Activated naive CD4-positive, alpha-beta T cell (primary cell): ENCODE measurements around the gene PPT1.
A peak's percentile ranks its signal among the peaks of the same experiment; 100 is the strongest.

Source experiments
- DNase-seq, 4 experiments: peaks; one replicate each; lab custom pipeline; 2025; lab: John Stamatoyannopoulos, UW

PPT1 gene

DNA sequence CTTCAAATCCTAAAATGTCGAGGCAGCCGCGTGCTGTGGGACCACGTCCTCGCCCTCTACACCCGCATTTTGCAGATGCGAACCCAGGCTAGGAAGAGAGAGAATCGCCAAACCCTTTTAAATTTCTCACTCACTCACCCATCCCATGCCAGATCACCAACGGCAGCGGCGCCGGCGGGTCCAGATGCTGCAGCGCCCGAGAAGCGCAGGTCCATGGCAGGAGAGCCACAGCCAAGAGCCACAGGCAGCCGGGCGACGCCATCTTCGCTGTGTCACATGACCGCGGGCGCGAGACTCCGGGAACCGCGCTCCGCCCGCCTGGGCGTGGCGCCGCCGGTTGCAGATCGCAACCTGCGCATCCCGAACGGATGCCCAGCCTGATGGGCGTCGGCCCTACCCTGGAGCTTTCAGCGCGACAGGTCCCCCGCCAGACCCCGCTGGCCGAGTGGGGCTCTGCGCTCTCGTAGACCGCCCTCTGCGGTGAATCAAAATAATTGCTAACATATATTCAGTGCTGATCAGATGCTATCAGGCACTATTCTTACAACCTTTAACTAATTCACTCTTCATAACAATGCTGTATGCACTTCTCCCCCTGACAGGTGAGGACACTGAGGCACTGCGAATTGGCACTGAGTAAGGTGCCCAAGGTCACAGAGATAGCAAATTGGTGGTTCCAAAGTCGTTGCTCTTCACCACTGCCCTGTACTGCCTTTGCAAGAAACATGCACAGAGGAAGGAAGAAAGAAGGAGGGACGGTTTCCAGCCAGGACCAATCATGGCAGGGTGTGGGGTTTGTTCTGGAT lies at the start of gene PPT1:
PPT1 (minus strand) TSS at position 276 of the 806 bp plus-strand sequence; CDS start at position 262, 14 bp downstream.
- peak; percentile 33 to 72 (median 52) for DNase-seq

DNA sequence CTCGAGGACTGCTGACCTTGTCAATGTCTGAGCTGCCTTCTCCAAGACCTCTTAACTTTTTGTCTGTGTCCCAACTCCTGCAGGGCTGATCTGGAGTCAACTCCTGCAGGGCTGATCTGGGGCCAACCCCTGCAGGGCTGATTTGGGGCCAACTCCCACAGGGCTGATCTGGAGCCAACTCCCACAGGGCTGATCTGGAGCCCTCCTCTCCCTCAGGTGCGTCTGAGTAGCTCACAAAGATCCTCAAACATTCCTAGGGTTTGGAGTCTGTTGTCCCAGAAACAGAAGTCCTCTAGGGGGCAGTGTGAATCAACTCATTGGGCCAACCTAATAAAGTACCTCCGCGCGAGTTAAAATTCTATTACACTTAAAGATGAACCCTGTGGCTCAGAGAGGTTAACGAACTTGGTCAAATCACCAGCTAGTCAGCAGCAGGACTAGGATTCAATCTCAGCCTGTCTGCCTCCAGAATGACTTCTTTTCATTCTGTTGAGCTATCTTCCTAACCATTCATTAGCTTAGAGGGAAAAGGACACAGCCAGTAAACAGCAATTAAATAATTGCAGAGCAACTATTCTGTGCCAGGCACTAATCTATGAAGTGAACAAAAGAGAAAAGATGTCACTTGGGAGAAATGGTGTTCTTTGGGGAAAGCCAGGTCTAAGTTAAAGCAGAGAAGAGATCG lies 47.0 kb upstream of the PPT1 start:
- DNase-seq, result peak in 3 of 4 experiments; percentile 5 to 11 (median 7)

DNA sequence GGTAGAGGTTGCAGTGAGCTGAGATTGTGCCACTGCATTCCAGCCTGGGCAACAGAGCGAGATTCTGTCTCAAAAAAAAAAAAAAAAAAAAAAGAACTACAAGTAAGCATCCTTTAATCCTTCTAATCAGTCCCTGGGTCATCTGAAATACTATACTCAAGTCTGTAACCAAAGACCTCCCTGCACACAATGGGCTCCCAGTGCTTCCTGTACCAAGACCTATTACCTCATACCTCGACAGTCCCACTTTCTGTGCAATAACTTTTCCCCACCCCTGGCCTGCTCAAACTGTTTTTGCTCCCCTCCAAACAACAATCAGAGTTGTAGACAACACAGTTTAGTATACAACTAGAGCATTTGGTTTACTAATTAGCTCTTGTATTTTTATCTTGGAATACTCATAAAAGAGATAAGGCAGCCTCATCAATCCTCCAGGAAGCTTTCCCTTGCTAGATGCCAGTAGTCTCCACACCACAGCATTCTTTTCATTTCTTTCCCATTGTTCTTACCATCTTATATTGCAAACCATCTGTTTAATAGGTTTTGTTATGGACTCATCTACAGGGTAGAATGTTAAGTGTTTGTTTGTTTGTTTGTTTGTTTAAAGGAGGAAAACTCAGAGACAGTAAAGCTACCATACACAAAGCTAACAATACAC lies 45.0 kb upstream of the PPT1 start:
- no peak for DNase-seq

DNA sequence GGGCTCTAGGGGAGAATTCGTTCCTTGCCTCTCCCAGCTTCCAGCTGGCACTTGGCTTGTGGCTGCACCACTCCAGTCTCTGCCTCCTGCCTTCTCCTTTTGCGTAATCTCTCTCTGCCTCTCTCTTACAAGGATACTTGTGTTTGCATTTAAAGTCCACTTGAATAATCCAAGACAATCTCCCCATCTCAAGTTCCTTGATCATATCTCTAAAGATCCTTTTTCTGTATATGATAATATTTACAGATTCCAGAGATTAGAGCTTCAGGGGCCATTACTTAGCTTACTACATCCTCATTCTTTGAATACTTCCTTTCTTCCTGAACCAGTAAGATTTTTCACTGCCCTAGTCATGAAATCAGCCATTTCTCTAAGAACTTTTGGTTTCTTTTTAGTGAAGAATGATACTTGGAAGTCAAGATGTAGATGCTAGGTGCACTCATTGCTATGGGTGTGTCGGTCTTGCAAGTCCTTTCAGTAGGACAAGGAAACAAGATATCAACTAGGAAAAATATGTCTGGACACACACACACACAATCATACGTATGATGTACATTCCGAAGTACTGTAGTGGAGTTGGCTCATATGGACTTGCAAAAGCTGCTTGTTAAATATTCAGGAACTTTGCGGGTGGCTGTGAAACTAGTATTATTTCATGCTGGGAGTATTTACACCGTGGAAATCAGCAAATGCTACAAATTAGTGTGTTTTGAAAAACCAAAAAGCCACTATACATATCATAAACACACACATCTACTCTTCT lies 43.3 kb upstream of the PPT1 start:
- no peak for DNase-seq

DNA sequence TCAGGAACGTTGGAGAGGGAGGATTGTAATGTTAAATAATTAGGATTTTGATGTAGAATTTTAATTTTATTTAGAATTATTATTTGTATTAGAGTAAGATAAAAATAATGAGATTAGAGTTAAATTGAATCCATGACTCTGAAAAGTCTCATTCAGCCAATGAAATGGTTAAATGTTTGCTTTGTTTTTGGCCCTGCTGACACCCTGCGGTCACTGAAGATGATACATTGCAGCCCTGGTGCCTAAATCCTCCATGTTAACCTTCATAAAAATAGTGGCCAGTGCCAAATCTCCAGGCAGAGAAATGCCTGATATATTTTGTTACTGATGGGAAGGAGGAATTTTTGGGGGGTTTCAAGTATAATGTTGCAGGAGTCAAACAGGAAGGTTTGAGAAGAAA lies 36.8 kb upstream of the PPT1 start:
- no peak for DNase-seq

DNA sequence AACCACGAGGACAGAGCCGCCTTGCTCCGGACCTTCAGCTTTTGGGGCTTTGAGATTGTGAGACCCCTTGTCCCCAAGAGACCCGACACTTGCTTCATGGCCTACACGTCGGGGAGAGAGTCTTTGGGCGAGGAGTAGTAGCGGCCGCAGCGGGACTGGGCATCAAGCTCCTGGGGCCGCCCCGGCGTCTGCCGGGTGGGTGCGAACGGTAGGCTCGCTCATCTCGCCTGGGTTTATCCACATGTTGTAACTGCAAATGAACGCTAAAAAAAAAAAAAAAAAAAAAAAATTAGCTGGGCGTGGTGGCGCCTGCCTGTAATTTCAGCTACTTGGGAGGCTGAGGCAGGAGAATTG lies 36.2 kb upstream of the PPT1 start:
- no peak for DNase-seq

DNA sequence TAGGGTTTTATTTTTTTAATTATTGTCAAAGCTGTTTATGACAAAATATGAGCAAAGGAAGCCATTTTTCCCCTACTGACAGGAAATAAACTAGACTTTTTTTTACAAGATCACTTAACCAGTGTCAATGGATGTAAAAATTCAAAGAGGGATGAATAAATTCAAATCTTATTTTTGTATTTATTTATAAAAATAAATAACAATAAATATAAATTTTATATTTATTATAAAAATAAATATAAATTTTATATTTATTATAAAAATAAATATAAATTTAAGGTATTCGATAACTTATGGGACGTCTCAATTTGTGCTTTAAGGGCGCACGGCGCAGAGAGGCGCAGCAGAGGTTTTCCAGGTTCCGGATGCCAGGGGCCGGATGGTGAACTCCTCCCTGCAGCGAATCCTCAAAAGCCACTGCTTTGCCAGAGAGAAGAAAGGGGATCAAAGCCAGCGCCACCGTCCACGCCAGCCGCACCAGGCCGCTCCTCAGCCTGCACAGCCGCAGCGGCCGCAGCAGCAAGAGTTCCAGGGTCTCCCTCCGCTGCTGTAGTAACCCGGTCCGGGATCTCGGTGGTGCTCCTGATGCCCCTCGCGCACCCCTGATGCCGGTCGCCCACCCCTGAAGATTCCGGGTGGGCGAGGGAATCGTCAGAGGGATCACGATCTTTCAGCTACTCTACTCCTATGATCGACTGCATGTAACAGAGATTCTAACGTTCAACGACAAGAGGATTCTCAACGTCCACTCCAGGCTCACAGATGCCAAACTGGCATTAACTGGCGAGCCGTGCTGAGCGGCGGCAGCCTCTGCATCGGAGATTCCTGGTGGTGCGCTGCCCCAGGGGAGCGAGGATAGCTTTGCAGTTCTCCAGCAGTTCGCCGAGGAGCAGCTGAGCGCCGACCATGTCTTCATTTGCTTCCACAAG lies 35.6 kb upstream of the PPT1 start:
- DNase-seq, result no peak

DNA sequence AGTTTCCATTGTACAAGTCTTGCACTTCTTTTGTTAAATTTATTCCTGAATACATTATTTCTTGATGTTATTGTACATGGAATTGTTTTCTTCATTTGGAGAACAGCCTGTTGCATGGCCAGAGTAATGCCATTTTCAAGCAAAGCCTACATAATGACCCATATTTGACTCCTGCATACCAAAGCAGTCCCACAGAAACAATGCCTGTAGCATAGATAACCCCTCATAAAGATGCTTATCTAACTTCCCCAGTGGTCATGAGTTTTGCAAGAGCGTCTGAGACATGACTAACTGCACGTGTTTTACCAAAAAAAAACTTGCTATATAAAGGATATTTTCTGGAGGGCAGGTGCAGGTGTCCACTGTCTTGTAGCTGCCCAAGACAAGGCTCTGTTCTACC lies 33.8 kb upstream of the PPT1 start:
- DNase-seq, result no peak

DNA sequence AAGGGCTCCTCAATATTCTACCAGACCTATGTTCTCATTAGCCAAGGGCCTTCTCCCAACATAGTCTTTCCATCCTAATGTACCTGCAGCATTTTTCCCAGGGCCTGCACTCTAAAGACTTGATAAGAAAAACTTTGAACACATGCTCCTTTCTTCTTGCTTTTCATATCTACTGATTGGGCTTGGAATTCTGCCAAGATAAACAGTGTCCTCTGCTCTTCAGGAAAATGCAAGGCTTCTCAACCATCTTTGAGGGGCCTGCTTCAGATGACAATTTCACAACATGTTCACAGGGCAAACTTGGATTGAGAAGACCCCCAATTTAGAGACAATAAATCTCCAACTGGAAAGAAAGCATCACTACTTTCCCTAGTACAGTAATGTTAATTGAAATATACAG lies 25.8 kb upstream of the PPT1 start:
- DNase-seq, result no peak

DNA sequence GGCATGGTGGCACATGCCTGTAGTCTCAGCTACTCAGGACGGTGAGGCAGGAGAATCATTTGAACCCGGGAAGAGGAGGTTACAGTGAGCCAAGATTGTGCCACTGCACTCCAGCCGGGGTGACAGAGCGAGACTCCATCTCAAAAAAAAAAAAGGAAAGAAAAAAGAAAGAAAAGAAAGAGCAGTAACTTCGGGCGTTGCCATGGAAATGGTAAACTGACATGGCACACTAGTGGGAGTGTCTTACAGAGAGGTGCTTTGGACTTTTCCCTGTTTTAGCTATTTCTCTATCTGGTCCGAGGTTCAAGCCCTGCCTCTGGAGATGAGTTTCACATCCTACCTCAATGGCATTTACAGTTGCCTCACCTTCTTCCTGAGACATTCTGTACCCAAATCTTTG lies 23.1 kb upstream of the PPT1 start:
- no peak for DNase-seq

DNA sequence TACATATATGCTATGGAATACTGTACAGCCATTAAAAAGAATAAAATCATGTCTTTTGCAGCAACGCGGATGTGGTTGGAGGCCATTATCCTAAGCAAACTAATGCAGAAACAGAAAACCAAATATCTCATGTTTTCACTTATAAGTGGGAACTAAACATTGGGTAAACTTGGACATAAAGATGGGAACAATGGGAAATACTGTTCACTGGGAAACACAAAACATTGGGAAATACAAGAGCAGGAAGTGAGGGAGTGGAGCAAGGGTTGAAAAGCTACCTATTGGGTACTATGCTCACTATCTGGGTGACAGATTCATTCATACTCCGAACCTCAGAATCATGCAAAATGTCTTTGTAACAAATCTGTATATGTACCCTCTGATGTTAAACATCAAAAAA lies 17.3 kb upstream of the PPT1 start:
- DNase-seq, result no peak

DNA sequence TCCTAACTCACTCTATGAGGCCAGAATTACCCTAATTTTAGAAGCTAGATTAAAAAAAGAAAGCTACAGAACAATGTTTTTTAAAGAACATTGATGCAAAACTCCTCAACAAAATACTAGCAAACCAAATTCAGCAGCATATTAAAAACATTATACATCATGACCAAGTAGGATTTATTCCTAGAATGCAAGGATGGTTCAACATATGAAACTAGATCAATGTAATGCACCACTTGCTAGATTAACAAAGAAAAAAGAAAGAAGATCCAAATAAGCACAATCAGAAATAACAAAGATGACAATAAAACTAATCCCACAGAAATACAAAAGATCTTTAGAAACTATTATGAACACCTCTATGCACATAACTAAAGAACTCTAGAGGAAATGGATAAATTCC lies 13.3 kb upstream of the PPT1 start:
- DNase-seq, result no peak

DNA sequence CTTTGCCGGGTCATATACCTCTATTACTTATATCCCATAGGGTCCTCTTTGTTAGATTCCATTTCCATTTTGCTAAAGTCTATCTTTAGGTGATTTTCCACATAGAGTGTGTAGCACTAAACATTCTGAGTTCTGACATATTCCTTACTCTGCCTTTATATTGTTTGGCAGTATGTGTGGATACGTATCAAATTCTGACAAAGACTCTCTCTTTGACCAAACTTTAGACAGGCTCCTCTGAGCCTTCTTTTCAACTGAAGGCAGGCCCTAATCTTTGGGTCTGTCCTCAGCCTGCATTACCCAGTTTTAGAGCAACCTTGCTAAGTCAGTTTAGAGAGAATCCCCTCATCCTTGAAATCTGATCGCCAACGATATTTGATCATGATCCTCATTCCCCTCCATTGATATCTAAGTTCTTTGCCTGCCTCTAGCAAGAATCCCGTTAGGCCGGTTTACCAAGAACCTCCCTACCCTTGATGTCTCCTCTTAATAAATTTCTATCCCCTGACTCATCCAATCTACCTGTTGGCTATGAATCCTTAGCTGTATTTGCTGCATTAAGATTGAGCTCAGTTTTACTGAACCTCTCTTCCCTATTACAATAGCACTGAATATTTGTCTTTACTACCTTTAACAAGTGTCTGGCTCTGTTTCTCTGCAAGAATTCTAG lies 10.4 kb upstream of the PPT1 start:
- DNase-seq, result no peak

DNA sequence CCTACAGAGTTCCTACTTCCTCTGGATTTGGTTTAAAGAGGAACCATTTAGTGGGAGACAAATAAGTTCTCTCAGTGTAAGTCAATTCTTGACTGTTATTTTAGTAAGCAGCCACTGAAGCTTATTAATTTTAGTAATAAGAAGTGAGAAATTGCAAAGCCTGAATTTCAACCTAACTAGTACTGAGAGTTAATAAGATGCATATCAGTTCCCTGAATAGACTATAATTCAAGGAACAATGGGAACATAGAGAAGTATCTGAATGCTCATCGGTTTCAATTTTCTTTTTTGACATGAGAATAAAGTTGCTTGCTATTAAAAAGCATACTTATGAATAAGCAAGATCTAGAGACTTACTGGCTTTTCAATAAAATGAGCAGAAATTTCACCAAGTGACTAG lies 8.0 kb upstream of the PPT1 start:
- DNase-seq, result no peak

DNA sequence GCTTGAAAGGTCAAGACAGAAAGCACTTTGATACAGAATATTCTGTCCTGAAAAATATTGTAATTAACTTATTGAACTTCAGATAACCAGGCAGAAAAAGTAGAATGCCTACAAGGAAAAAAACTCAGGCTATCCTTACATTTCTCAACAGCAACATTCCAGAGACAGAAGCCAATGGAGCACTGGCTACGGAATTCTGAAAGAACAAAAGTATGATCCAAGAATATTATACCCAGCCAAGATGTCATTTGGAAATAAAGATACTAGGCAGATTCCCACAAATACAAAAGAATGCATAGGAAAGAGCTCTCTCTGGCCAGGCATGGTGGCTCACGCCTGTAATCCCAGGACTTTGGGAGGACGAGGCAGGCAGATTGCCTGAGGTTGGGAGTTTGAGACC lies 5.8 kb upstream of the PPT1 start:
- DNase-seq, result no peak

DNA sequence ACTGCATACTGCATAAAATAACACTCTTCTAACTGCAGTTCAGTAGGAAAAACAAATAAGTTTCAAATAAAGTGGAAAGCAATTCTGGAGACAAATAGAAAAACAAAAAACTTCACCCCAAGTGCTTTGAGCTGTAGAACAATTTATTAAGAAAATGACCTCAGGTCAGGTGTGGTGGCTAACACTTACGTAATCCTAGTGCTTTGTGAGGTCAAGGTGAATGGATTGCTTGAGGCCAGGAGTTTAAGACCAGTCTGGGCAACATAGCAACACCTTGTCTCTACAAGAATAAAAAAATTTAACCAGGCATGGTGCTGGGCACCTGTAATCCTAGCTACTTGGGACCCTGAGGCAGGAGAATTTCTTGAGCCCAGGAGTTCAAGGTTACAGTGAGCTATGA lies 5.0 kb upstream of the PPT1 start:
- no peak for DNase-seq

DNA sequence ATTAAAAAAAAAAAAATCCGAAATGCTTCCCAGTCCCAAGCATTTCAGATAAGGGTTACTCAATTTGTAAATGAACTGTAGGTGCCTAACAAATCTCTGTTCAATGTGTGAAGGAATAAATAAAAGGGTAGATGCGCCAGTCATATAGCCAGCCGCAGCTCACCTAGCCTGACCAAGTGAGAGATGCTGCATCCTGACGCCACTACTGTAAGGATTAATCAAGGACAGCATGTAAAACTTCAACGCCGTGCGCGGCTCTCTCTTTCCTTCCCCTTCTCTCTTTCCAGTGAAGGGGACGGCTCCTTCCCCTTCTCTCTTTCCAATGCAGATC lies 441 bp downstream of the PPT1 start:
- DNase-seq, result no peak

DNA sequence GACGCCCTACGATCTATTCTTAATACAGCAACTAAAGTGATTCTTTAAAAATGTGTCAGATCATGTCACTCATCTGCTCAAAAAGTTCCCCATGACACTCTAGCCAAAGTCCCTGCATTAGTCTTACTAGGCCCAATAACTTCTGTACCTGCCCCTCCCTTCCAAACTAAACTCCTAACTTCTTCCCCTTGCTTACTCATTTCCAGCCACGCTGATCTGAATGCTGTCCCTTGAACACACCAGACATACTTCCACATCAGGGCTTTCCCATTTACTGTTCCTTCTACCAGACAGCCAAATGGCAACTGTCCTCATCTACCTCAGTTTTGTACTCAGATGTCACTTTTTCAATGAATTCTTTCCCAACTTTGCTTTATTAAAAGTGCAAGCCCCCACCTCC lies 1.2 kb downstream of the PPT1 start:
- DNase-seq, result no peak

DNA sequence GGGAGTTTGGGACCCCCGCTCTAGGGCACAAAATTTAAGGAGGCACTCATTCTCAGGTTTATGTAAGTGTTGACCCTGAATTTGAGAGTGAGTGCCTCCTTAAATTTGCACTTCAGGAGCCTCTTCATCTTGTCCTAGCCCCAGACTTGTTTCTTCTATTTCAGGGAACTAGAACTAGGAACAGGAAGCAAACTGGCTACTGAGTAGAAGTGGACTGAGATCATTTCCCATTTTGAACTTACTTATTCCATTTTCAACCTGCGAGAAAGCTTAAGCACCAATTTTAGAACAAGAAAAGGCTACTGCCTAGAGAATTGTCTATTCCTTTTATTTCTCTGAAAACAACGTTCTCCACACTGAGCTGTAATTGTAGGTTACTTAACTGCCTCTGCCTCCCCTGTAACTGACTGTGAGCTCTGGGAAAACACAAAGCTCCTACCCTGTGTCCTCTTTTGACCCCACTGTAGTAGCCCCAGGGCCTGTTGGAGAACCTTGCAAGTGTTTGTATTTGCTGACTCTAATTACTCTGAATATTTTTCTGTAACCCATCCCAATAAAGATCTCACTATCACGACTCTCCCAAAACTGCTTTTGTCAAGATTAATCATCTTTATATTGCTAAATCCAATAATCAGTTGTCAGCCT lies 2.5 kb downstream of the PPT1 start:
- no peak for DNase-seq
